Cardiac fibroblast (primary cell): ENCODE data around the gene OSR1.

ENCODE experiments used
- DNase-seq, 2 donors: peaks; one replicate each; pipeline versions ENCODE4 v3.0.0 to v3.0.0-alpha.2; 2010; ENCODE audit warnings: low read depth in 2 of 2
- H3K4me3 ChIP-seq, 2 donors: replicated peaks in 1 of 2; 1 replicate in 1 of 2; 2 replicates in 1 of 2; pipeline ENCODE4 v1.5.1; 2011; ENCODE audit warnings: low read depth in 2 of 2, low read length in 2 of 2, mild to moderate bottlenecking in 2 of 2, moderate library complexity in 1 of 2
- TF ChIP-seq, protein P1 (sequence below): IDR thresholded peaks from one replicate; pipeline ENCODE4 v1.5.1; 2011; ENCODE audit warnings: low read depth, mild to moderate bottlenecking, low read length, inconsistent platforms

The OSR1 gene

DNA sequence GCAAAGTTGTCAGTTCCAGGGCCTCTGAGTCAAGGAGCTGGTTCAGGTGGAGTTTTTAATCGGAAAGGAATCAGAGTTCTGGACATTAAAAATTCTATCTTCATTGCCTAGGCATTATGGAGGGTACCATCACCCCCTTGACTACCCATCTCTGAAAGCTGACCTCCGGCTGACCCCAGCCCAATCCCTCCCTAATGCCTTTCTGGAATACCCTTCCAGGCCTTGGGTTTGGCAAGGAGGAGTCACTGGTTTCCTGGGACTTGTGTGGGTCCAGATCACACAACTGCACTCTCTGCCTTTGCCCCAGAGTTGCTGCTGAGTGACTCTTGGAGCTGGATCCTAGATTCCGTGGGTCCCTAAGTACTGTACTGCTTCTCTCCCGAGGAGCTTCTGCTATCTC is 1.0 kb upstream of the OSR1 start:
- TF ChIP-seq, protein P1, sequence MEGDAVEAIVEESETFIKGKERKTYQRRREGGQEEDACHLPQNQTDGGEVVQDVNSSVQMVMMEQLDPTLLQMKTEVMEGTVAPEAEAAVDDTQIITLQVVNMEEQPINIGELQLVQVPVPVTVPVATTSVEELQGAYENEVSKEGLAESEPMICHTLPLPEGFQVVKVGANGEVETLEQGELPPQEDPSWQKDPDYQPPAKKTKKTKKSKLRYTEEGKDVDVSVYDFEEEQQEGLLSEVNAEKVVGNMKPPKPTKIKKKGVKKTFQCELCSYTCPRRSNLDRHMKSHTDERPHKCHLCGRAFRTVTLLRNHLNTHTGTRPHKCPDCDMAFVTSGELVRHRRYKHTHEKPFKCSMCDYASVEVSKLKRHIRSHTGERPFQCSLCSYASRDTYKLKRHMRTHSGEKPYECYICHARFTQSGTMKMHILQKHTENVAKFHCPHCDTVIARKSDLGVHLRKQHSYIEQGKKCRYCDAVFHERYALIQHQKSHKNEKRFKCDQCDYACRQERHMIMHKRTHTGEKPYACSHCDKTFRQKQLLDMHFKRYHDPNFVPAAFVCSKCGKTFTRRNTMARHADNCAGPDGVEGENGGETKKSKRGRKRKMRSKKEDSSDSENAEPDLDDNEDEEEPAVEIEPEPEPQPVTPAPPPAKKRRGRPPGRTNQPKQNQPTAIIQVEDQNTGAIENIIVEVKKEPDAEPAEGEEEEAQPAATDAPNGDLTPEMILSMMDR: no peak
- DNase-seq: no peak
- no peak overlapping the region for H3K4me3 ChIP-seq

DNA sequence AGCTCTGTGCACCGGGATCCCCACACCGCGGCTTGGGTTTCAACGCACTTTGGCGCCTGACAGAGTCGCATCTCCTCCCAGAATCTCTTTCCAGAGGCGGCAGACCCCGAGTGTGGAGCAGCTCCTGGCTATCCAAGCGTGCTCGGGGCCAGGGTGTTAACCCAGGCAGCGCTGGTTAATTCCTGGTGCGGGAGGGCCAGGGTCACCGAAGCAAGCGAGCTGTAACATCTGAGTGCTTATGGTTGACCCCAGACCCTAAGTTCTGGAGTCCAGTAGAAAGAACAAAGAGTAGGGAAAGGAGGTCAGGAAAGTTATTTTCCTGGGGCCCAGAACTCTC is 566 bp upstream of the OSR1 start:
- no peak for DNase-seq
- H3K4me3 ChIP-seq: peak overlapping the region; percentile 44 to 76
- TF ChIP-seq, protein P1: no peak

DNA sequence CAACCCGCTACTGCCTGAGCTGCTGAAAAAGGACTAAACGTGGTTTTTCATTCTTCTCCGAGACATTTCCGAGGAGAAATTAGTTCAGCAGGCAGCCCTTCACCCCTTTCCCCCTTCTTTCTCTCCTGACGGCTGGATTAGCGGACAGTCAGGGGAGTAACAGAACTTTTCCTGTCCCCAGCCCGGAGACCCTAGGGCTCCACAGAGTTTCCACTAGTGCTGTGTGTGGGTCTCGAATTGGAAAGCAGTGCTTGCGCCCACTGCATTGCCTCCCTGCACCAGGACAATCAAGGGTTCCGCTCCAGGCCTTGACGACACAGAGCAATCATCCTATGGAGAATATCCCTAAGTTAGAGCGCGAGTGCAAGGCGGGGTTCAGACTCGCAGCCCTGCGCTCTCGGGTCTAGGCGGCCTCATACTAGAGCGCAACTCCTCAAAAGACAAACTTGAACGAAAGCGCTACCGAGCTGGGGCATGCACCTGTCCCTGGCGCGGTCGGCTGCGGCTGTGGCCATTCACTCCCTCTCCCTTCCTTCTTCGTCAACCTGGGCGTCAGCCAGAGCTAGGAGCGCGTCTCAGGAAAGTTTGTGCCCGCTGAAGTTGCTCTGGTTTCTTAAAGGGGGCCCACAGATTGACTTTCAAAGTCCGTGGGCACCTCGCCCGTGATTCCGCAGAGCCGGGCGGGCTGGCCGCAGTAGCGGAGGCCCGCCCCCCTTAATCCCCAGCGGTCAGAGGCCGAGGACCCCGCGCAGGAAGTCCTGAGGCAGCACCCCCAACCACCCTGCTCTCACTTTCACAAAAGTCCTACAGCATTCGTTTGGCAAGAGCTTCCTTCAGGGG is 801 bp downstream of the OSR1 start:
- H3K4me3 ChIP-seq: peak overlapping the region; percentile 76 to 87
- TF ChIP-seq, protein P1: no peak
- peak; percentile 43 to 52 for DNase-seq

DNA sequence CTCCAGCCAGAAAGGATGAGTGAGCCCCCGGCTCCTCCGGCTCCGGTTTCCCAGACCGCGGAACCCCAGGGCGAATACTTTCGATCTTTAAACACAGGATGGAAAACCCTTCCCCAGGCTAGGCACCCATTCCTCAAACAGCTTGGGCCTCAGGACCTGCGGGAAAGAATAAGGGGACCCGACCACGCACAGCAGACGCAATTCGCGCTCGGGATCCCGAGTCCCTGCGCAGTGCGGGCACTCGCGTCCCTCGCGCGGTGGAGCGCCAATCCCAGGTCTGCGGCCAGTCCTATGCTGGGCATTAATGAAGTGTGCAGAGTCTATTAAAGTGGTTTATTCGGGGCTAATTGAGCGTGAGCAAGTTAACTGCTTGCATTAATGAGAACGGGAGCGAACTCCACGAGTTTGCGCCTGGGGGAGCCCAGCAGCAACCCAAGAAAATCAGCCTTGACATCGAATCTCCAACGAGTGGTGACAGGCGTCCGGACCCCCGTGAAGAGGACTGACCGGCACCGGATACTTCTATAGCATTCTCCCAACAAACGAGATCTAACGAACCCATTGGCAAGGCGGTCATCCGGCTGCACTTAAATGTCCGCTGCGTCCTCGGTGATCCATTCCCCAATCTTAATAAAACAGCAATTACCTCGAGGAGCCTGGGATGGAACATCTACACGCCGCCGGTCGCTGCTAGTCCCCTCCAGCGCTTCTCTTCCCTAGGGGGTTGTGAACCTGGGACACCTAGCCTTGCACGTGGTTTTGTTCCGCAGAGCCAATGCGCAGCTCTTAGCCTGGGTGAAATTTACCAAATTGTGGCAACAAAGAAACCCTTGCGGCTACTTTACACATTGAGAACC is 1.6 kb downstream of the OSR1 start:
- DNase-seq: peak in 1 of 2 donors; percentile 32
- TF ChIP-seq, protein P1: no peak

DNA sequence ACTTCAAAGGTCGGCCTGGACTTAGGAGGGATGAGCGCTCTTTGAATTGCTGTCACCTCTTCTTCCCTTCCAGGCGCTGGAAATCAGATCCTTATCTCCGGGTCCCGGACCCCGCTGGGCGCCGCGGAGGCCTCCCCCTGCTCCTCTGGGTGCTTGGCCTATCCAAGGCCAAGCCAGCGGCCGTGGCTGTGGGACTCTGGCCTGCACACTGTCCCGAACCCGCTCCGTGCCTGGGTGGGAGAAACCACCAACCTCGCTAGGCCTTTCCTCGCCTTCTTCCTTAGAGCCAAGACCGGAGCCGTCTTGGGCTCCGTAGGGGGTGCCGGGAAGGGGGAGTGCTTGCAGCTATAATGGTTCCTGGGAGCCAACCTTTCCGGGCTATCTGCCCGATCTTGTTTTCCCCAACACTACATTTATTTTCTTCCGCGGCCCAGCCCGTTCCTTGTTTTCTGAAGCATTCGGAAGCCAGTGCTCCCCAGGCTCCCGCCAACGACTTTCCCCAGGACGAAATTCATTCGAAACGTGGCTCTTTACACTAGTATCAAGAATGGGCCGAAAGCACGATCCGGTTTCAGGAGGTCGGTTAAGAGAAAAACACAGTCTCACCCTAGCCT is 2.4 kb downstream of the OSR1 start:
- TF ChIP-seq, protein P1: no peak

More for the DNA sequence above, 1.6 kb downstream of the OSR1 start:
- peak overlapping the region; percentile 76 to 87 for H3K4me3 ChIP-seq

DNA sequence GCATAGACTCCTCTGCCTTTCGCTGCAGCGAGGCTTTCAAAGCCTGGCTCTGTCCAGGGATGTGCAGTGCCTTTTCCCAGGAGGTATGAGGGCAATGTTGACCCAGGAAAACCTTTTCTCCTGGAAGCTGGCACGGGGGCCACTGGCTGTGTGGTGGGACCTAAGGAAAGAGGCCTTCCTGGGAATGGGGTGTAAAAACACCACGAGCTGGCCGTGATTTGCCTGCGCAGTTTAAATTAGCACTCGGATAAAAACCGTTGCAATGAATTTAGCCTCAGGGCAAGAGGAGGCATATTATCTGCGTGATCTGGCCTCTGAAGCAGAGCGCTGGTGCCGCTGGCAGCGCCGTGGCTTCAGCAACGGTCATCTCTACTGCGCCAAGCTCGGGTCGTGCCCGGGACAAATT is 3.0 kb downstream of the OSR1 start:
- no peak for DNase-seq
- TF ChIP-seq, protein P1: no peak
- H3K4me3 ChIP-seq: peak overlapping the region; percentile 76 to 87

More for the DNA sequence above, 2.4 kb downstream of the OSR1 start:
- peak overlapping the region; percentile 76 to 87 for H3K4me3 ChIP-seq
- peak in 1 of 2 donors; percentile 32 for DNase-seq
